Nephron progenitor cell (in vitro differentiated cells): ENCODE data around the gene NUP85.

Experiments
- DNase-seq: peaks from one replicate; pipeline ENCODE4 v3.0.0; 2021
- H3K27ac Mint-ChIP-seq: 2 replicates; pipeline ENCODE4 v1.8.0; 2021; ENCODE audit warnings: mild to moderate bottlenecking, moderate library complexity, mixed read lengths
- H3K27me3 Mint-ChIP-seq: 2 replicates; pipeline ENCODE4 v1.8.0; 2021; ENCODE audit warnings: mild to moderate bottlenecking, low read depth, mixed read lengths; ENCODE audit not compliant: poor library complexity
- H3K36me3 Mint-ChIP-seq: 2 replicates; pipeline ENCODE4 v1.8.0; 2021; ENCODE audit warnings: low read depth, mixed read lengths
- H3K4me1 Mint-ChIP-seq: 2 replicates; pipeline ENCODE4 v1.8.0; 2021; ENCODE audit warnings: mixed read lengths
- H3K4me3 Mint-ChIP-seq: 2 replicates; pipeline ENCODE4 v1.8.0; 2021; ENCODE audit warnings: mild to moderate bottlenecking, moderate library complexity, mixed read lengths
- H3K9me3 Mint-ChIP-seq: 2 replicates; pipeline ENCODE4 v1.8.0; 2021; ENCODE audit warnings: mild to moderate bottlenecking, moderate library complexity, mixed read lengths
- CTCF ChIP-seq: fragments of 200-600 bp; sonication (generic); IDR thresholded peaks from 2 replicates; pipeline ENCODE4 v1.5.0; 2021; ENCODE audit warnings: antibody characterized with exemption

The NUP85 gene

GRCh38 chr17:75244133-75244866, 38.8 kb downstream of the NUP85 start:
- Mint-ChIP-seq H3K4me3 (no peak overlapping the region), H3K27ac (no peak overlapping the region), H3K9me3 (no peaks in the 10 kb centered on the region), H3K4me1 (peaks cover 10% of the 10 kb centered on the region), H3K36me3 (peaks cover 30% of the 10 kb centered on the region), H3K27me3 (peaks cover 2% of the 10 kb centered on the region)
- no peak for TF ChIP-seq CTCF
- DNase-seq, result no peak

- DNase-seq, result no peak
- peaks cover 16% of the 10 kb centered on the region for H3K4me1 Mint-ChIP-seq
- H3K27ac Mint-ChIP-seq, result no peak overlapping the region
- no peaks in the 10 kb centered on the region for H3K9me3 Mint-ChIP-seq
- H3K27me3 Mint-ChIP-seq, result peaks cover 3% of the 10 kb centered on the region
- peaks cover 30% of the 10 kb centered on the region for H3K36me3 Mint-ChIP-seq
- TF ChIP-seq CTCF, result no peak
- no peak overlapping the region for H3K4me3 Mint-ChIP-seq
Measured at GRCh38 chr17:75245011-75245410, 39.5 kb downstream of the NUP85 start.

- no peak for DNase-seq
- no peak for TF ChIP-seq CTCF
- no peak overlapping the region for H3K27ac Mint-ChIP-seq
- H3K9me3 Mint-ChIP-seq, result no peaks in the 10 kb centered on the region
- H3K36me3 Mint-ChIP-seq, result peaks cover 29% of the 10 kb centered on the region
- no peak overlapping the region for H3K4me3 Mint-ChIP-seq
- H3K27me3 Mint-ChIP-seq, result peaks cover 7% of the 10 kb centered on the region
- H3K4me1 Mint-ChIP-seq, result peaks cover 10% of the 10 kb centered on the region
Measured at GRCh38 chr17:75246404-75246803, 40.9 kb downstream of the NUP85 start.

- Mint-ChIP-seq H3K27me3 (peaks cover 9% of the 10 kb centered on the region), H3K4me1 (peaks cover 10% of the 10 kb centered on the region)
Measured at GRCh38 chr17:75249564-75249963, 44.1 kb downstream of the NUP85 start.

GRCh38 chr17:75250009-75250471, 44.6 kb downstream of the NUP85 start:
- no peak overlapping the region for H3K4me3 Mint-ChIP-seq
- peaks cover 9% of the 10 kb centered on the region for H3K27me3 Mint-ChIP-seq
- TF ChIP-seq CTCF, result no peak
- H3K36me3 Mint-ChIP-seq, result peaks cover 16% of the 10 kb centered on the region
- peaks cover 10% of the 10 kb centered on the region for H3K4me1 Mint-ChIP-seq
- no peak for DNase-seq
- peak overlapping the region; percentile 5 for H3K27ac Mint-ChIP-seq
- H3K9me3 Mint-ChIP-seq, result no peaks in the 10 kb centered on the region

More at GRCh38 chr17:75249564-75249963, 44.1 kb downstream of the NUP85 start:
- H3K36me3 Mint-ChIP-seq, result peaks cover 17% of the 10 kb centered on the region
- no peak overlapping the region for H3K4me3 Mint-ChIP-seq
- no peak for TF ChIP-seq CTCF
- DNase-seq, result no peak
- no peaks in the 10 kb centered on the region for H3K9me3 Mint-ChIP-seq
- peak overlapping the region; percentile 5 for H3K27ac Mint-ChIP-seq
